Calu3 (cell line): ENCODE data around the gene MAGEH1. TPM values are rescaled to one million over a fixed set of nuclear protein-coding genes. Genes with fewer than 3 reads are reported as not detected.
"Not testable (repeated sequence)": the region's sequence is repeated elsewhere in the genome, so short reads cannot be mapped to it uniquely, and the experiment has no call there.

Source experiments
- BruUV-seq: library from RNA; stranded (reverse); fragments of 400-500 nt; replicated peaks from 2 replicates; lab custom pipeline; 2021; lab: Mats Ljungman, UMichigan
- CTCF ChIA-PET: fragments of 300-600 bp; sonication (Branson Sonifier 250); formaldehyde crosslinking; loops from one replicate; lab custom pipeline; 2022; ENCODE audit warnings: antibody characterized with exemption; lab: Charles Lee
- DNase-seq: peaks from one replicate; pipeline ENCODE4 v3.0.0; 2022
- H3K27ac Mint-ChIP-seq: one replicate; pipeline ENCODE4 v1.8.0; 2022; ENCODE audit warnings: mixed read lengths; ENCODE audit not compliant: unreplicated experiment
- H3K27me3 Mint-ChIP-seq: one replicate; pipeline ENCODE4 v1.8.0; 2022; ENCODE audit warnings: mixed read lengths; ENCODE audit not compliant: unreplicated experiment
- H3K36me3 Mint-ChIP-seq: one replicate; pipeline ENCODE4 v1.8.0; 2022; ENCODE audit warnings: mild to moderate bottlenecking, moderate library complexity, mixed read lengths; ENCODE audit not compliant: insufficient read depth, unreplicated experiment
- H3K4me1 Mint-ChIP-seq: one replicate; pipeline ENCODE4 v1.8.0; 2022; ENCODE audit warnings: mild to moderate bottlenecking, low read depth, mixed read lengths; ENCODE audit not compliant: unreplicated experiment
- H3K4me3 Mint-ChIP-seq: one replicate; pipeline ENCODE4 v1.8.0; 2022; ENCODE audit warnings: mild to moderate bottlenecking, low read depth, moderate library complexity, mixed read lengths; ENCODE audit not compliant: unreplicated experiment
- H3K9me3 Mint-ChIP-seq: one replicate; pipeline ENCODE4 v1.8.0; 2022; ENCODE audit warnings: low read depth, mixed read lengths; ENCODE audit not compliant: unreplicated experiment
- intact Hi-C: fragments of 100-400 bp; cut with micrococcal nuclease; formaldehyde crosslinking; loops from one replicate; pipeline ENCODE4 v1.10.0; 2022; ENCODE audit not compliant: unreplicated experiment
- total RNA-seq: library from RNA; stranded (reverse); gene quantifications from 2 replicates; pipeline ENCODE4 v1.2.3, GENCODE V29; 2022
- TF ChIP-seq, protein P1 (sequence below): fragments of 200-600 bp; IDR thresholded peaks from one replicate; pipeline ENCODE4 v1.8.0; 2022; ENCODE audit warnings: antibody characterized with exemption; ENCODE audit not compliant: unreplicated experiment

MAGEH1 gene
- total RNA-seq, 1 experiment from 2014 or later: not detected

DNA sequence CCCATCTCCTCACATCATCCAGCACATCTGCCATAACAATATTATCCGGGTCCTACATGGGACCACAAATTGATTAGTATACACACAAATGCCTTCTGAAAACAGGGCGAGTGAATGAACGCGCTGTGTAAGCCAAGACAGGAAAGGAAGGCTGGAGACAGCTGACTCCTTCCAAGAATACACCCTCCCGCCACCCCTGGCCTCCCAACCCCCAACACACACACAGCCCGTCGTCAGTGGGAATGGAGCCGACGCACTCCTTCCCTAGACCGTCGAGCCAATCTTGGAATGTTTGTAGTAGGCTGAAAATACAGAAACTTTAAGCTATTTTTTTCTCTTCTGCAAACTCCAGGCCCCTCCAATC is 319 bp upstream of the MAGEH1 start:
- BruUV-seq: no TSS peak
- no peaks in the 10 kb centered on the region for H3K9me3 Mint-ChIP-seq
- TF ChIP-seq, protein P1, sequence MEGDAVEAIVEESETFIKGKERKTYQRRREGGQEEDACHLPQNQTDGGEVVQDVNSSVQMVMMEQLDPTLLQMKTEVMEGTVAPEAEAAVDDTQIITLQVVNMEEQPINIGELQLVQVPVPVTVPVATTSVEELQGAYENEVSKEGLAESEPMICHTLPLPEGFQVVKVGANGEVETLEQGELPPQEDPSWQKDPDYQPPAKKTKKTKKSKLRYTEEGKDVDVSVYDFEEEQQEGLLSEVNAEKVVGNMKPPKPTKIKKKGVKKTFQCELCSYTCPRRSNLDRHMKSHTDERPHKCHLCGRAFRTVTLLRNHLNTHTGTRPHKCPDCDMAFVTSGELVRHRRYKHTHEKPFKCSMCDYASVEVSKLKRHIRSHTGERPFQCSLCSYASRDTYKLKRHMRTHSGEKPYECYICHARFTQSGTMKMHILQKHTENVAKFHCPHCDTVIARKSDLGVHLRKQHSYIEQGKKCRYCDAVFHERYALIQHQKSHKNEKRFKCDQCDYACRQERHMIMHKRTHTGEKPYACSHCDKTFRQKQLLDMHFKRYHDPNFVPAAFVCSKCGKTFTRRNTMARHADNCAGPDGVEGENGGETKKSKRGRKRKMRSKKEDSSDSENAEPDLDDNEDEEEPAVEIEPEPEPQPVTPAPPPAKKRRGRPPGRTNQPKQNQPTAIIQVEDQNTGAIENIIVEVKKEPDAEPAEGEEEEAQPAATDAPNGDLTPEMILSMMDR: no peak
- no peaks in the 10 kb centered on the region for H3K36me3 Mint-ChIP-seq
- no peaks in the 10 kb centered on the region for H3K4me1 Mint-ChIP-seq
- DNase-seq: no peak
- H3K27ac Mint-ChIP-seq: no peak overlapping the region
- H3K4me3 Mint-ChIP-seq: no peak overlapping the region
- intact Hi-C loops: no loop called here
- H3K27me3 Mint-ChIP-seq: no peaks in the 10 kb centered on the region
- CTCF ChIA-PET: no interaction called here

DNA sequence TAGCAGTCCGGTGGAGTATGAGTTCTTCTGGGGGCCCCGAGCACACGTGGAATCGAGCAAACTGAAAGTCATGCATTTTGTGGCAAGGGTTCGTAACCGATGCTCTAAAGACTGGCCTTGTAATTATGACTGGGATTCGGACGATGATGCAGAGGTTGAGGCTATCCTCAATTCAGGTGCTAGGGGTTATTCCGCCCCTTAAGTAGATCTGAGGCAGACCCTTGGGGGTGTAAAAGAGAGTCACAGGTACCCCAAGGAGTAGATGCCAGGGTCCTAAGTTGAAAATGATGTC is 852 bp downstream of the MAGEH1 start:
- H3K4me3 Mint-ChIP-seq: no peak overlapping the region
- H3K4me1 Mint-ChIP-seq: no peaks in the 10 kb centered on the region
- CTCF ChIA-PET: no interaction called here
- H3K27me3 Mint-ChIP-seq: no peaks in the 10 kb centered on the region
- TF ChIP-seq, protein P1: no peak
- H3K36me3 Mint-ChIP-seq: no peaks in the 10 kb centered on the region
- intact Hi-C loops: no loop called here
- H3K27ac Mint-ChIP-seq: no peak overlapping the region
- no peaks in the 10 kb centered on the region for H3K9me3 Mint-ChIP-seq
- no TSS peak for BruUV-seq
- DNase-seq: no peak

DNA sequence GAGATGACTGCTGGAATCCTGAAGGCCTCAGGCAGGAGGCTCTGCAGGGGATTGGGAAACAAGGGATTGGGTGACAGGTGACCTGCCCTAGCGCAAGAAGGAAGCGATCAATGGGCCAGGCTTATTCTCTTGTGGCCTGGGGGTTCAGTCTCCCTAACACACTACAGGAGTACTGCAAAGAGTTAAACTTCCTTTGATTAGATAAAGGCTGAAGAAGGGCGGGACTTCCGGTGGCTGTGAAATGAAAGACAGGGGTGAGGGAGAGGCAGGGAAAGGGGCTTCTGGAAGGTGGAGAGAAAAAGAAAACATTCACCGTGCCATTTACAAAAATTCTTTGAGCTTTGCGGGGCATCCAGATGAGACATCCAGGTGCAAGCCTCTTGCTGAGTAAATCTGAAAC is 3.8 kb downstream of the MAGEH1 start:
- intact Hi-C loops, H3K27me3 Mint-ChIP-seq, BruUV-seq, H3K4me3 Mint-ChIP-seq, H3K36me3 Mint-ChIP-seq, CTCF ChIA-PET, DNase-seq, H3K27ac Mint-ChIP-seq, H3K4me1 Mint-ChIP-seq, H3K9me3 Mint-ChIP-seq: not testable (repeated sequence)

DNA sequence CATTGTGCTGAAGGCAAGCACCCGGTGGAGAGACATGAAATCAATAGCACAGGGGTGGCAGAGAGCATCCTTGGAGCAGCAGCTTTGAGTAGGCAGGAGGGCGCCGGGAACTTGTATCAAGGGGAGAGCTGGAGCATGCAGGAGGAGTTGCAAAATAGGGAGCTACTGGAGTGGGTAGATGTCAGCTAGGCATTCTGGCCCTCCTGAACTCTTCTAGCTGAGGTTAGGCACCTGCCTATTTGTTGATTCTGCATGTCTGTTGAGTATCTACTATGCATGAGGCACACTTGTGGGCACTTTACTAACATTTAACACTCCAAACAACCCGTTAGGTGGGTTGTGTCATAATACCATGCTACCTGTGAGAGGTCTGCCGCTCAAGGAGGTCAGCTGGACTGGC is 7.5 kb downstream of the MAGEH1 start:
- BruUV-seq, H3K36me3 Mint-ChIP-seq, CTCF ChIA-PET, H3K27me3 Mint-ChIP-seq, H3K27ac Mint-ChIP-seq, H3K4me3 Mint-ChIP-seq, H3K4me1 Mint-ChIP-seq, DNase-seq, H3K9me3 Mint-ChIP-seq, intact Hi-C loops: not testable (repeated sequence)

- DNase-seq, intact Hi-C loops, H3K36me3 Mint-ChIP-seq, BruUV-seq, H3K27me3 Mint-ChIP-seq, H3K27ac Mint-ChIP-seq, H3K9me3 Mint-ChIP-seq, CTCF ChIA-PET, H3K4me1 Mint-ChIP-seq, H3K4me3 Mint-ChIP-seq: not testable (repeated sequence)
These were observed 8.0 kb downstream of the MAGEH1 start for GRCh38 chrX:55459926-55460325.

DNA sequence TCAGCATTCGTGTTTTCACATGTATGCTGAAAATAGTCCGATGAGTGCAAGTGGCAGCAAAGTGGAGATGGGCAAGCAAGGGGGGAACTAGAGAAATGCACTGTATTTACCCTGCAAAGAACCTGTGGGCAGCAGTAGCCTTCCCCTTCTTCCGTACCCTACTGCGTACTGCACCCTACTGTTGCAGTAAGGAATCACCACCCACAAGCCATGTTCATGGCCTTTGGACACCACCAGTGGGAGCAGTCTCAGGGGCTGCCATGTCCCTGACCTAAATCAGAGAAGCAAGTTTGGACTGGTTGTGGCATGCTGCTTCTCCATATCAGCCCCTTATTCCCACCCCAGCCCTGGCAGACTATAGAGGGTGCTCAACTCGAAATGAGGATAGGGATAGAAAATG is 12.1 kb downstream of the MAGEH1 start:
- H3K4me3 Mint-ChIP-seq, DNase-seq, H3K27me3 Mint-ChIP-seq, H3K27ac Mint-ChIP-seq, CTCF ChIA-PET, BruUV-seq, intact Hi-C loops, H3K9me3 Mint-ChIP-seq, H3K36me3 Mint-ChIP-seq, H3K4me1 Mint-ChIP-seq: not testable (repeated sequence)

DNA sequence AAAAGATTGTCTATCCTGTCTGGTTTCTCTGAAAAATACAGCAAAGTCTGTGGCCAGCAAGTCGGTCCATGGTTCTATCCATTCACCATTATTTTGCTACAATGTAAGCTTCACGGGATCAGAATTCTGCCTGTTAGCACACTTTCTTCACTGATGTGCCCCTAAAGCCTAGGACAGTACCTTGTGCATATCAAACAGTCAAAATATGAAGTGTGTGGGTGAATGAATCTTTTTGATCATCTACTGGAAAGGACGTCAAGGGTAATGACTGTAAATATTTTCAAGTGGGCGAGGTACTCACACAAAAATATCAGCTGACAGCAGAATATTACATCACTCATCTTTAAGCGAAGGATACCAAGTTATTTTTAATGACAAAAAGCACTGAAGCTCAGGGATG is 13.2 kb downstream of the MAGEH1 start:
- H3K9me3 Mint-ChIP-seq: not testable (repeated sequence)

GRCh38 chrX:55465791-55466190 is 13.9 kb downstream of the MAGEH1 start:
- H3K27ac Mint-ChIP-seq, H3K27me3 Mint-ChIP-seq, H3K4me3 Mint-ChIP-seq, intact Hi-C loops, BruUV-seq, H3K4me1 Mint-ChIP-seq, H3K36me3 Mint-ChIP-seq, DNase-seq, H3K9me3 Mint-ChIP-seq, CTCF ChIA-PET: not testable (repeated sequence)

More for the DNA sequence above, 13.2 kb downstream of the MAGEH1 start:
- H3K27me3 Mint-ChIP-seq, intact Hi-C loops, BruUV-seq, H3K27ac Mint-ChIP-seq, DNase-seq, H3K36me3 Mint-ChIP-seq, H3K4me1 Mint-ChIP-seq, H3K4me3 Mint-ChIP-seq, CTCF ChIA-PET: not testable (repeated sequence)

DNA sequence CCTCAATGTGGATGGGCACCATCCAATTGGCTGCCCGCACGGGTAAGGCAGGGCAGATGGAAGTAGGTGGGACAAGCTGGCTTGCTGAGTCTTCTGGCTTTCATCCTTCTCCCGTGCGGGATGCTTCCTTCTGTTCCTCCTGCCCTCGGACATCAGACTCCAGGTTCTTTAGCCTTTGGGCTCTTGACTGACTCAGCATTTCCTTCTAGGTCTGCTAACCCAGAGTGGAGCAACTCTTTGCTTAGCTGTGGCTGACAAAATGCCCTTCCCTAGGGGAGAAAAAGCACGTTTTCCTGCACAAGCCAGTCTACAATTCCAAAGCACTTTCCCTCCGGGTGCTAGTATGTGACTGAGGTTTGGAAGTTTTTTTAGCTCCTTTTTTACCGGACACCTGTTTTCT is 28.0 kb downstream of the MAGEH1 start:
- H3K9me3 Mint-ChIP-seq, H3K27ac Mint-ChIP-seq, H3K4me1 Mint-ChIP-seq, BruUV-seq, H3K36me3 Mint-ChIP-seq, H3K27me3 Mint-ChIP-seq, H3K4me3 Mint-ChIP-seq, intact Hi-C loops, DNase-seq: not testable (repeated sequence)
- CTCF ChIA-PET: interaction anchor here (1.2 kb wide), 1 partner anchor 9 kb away, joined by 3 read pairs; no protein-coding TSS in a partner anchor
